Prostate gland (tissue), 2 donors: Measurements from ENCODE around the gene TRAF2.

Source experiments
- POLR2A ChIP-seq: fragments of 450-650 bp; IDR thresholded peaks from one replicate; pipeline ENCODE4 v1.6.1; 2016; ENCODE audit warnings: antibody characterized with exemption, mild to moderate bottlenecking
- TF ChIP-seq, protein P1 (sequence below), 4 experiments: fragments of 200-600 bp in 2 of 4; fragments of 450-650 bp in 2 of 4; sonication (generic) in 2 of 4; IDR thresholded peaks; 1 replicate in 3 of 4; 2 replicates in 1 of 4; pipeline ENCODE4 v1.5.1; 2016 to 2019; ENCODE audit warnings: antibody characterized with exemption in 4 of 4, mild to moderate bottlenecking in 2 of 4, moderate library complexity in 2 of 4

DNA sequence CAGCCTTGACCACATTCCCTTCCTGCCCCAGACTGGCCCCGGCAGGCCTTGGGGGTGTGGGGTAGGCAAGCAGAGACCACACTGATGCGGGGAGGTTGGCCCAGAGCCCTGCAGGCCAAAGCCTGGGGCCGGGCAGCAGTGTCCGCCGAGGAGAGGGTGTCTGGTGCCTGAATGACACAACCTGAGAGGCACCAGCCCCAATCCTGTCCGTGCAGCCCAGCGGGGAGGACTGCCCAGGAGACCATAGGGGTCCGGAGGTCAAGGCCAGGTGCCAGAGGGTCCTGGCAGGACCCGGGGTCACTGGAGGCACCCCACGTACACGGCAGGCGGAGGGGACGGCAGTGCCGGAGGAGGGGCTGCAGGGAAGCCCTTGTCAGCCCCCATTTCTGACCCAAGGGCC, 85.4 kb downstream of the TRAF2 start:
- TF ChIP-seq POLR2A = no peak
- TF ChIP-seq, protein P1, sequence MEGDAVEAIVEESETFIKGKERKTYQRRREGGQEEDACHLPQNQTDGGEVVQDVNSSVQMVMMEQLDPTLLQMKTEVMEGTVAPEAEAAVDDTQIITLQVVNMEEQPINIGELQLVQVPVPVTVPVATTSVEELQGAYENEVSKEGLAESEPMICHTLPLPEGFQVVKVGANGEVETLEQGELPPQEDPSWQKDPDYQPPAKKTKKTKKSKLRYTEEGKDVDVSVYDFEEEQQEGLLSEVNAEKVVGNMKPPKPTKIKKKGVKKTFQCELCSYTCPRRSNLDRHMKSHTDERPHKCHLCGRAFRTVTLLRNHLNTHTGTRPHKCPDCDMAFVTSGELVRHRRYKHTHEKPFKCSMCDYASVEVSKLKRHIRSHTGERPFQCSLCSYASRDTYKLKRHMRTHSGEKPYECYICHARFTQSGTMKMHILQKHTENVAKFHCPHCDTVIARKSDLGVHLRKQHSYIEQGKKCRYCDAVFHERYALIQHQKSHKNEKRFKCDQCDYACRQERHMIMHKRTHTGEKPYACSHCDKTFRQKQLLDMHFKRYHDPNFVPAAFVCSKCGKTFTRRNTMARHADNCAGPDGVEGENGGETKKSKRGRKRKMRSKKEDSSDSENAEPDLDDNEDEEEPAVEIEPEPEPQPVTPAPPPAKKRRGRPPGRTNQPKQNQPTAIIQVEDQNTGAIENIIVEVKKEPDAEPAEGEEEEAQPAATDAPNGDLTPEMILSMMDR (IDR thresholded peaks at IDR 0.05) = no peak
